ENCODE data around the gene SP140. TPM values are rescaled to one million over a fixed set of nuclear protein-coding genes. Genes with fewer than 3 reads are reported as not detected.

Gene SP140
- total and polyA plus RNA-seq, 10 of the 15 experiments (the other 5 are each of a cell fraction or from before 2014, with no cell fraction given), result 61.7 to 164 (median 90.7) TPM

DNA sequence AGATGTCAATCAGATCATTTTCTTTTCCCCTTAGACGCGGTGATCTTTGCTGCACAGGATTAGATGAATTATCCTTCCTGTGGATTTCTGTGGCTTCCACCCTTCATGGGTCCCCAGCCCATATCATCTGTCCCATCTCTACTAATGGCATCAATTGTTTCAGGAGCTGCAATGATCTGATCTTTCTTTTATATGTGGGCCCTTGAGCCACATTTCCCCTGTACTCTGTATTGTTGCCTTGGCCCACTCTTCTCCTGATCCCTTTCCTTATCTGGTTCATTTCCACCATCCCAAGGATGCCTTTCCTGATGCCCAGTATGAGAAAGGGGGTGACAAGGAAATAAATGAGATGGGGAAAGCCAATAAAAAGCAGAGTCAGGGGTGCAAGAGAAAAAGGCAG lies 24.7 kb downstream of the SP140 start (continued):
- TF ChIP-seq NFYB (IDR thresholded peaks at IDR 0.05; ENCODE audit: insufficient read depth, low read depth, low read length), result no peak
- TF ChIP-seq, protein P1, sequence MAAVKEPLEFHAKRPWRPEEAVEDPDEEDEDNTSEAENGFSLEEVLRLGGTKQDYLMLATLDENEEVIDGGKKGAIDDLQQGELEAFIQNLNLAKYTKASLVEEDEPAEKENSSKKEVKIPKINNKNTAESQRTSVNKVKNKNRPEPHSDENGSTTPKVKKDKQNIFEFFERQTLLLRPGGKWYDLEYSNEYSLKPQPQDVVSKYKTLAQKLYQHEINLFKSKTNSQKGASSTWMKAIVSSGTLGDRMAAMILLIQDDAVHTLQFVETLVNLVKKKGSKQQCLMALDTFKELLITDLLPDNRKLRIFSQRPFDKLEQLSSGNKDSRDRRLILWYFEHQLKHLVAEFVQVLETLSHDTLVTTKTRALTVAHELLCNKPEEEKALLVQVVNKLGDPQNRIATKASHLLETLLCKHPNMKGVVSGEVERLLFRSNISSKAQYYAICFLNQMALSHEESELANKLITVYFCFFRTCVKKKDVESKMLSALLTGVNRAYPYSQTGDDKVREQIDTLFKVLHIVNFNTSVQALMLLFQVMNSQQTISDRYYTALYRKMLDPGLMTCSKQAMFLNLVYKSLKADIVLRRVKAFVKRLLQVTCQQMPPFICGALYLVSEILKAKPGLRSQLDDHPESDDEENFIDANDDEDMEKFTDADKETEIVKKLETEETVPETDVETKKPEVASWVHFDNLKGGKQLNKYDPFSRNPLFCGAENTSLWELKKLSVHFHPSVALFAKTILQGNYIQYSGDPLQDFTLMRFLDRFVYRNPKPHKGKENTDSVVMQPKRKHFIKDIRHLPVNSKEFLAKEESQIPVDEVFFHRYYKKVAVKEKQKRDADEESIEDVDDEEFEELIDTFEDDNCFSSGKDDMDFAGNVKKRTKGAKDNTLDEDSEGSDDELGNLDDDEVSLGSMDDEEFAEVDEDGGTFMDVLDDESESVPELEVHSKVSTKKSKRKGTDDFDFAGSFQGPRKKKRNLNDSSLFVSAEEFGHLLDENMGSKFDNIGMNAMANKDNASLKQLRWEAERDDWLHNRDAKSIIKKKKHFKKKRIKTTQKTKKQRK (IDR thresholded peaks at IDR 0.05; ENCODE audit: low read depth, low read length), result no peak
- TF ChIP-seq SRF (IDR thresholded peaks at IDR 0.05; ENCODE audit: low read depth in 2 of 2, low read length in 2 of 2), result no peak
- no peak for TF ChIP-seq HCFC1 (IDR thresholded peaks at IDR 0.05; ENCODE audit: low read length)

GRCh38 chr2:230254152-230254881 lies 28.8 kb downstream of the SP140 start:
- intact Hi-C loops (cut with micrococcal nuclease; ENCODE audit: unreplicated experiment) (no loop called here), in situ Hi-C loops (cut with MboI) (no loop called here)
- Histone ChIP-seq H3K27ac (ENCODE audit: control insufficient read depth, insufficient read depth) (no peak overlapping the region), H2AFZ (ENCODE audit: control insufficient read depth, low read depth, low read length) (no peak overlapping the region), H3K9ac (ENCODE audit: control insufficient read depth, insufficient read depth, low read length) (no peak overlapping the region), H3K27me3 (replicated peaks in 1 of 2; ENCODE audit: control insufficient read depth in 2 of 2, insufficient read depth in 2 of 2, low read length in 1 of 2) (no peaks in the 10 kb centered on the region), H3K9me3 (replicated peaks; ENCODE audit: control insufficient read depth, insufficient read depth, low read length) (no peaks in the 10 kb centered on the region), H3K4me1 (ENCODE audit: control insufficient read depth, insufficient read depth, low read length) (peaks cover 15% of the 10 kb centered on the region), H3K4me2 (ENCODE audit: control insufficient read depth, insufficient read depth) (no peak overlapping the region), H3K36me3 (ENCODE audit: control insufficient read depth in 2 of 2, insufficient read depth in 2 of 2, low read length in 1 of 2) (peaks cover 0 to 6% of the 10 kb centered on the region in 2 experiments; a peak in 2 of 4 replicates), H3K79me2 (ENCODE audit: control insufficient read depth, insufficient read depth, low read length) (no peaks in the 10 kb centered on the region), H3K4me3 (no peak overlapping the region), H4K20me1 (ENCODE audit: control insufficient read depth, insufficient read depth) (no peaks in the 10 kb centered on the region)
- no peak for ATAC-seq
- WGBS (ENCODE audit: insufficient coverage, insufficient replicate concordance, low lambda C conversion rate, missing lambda C conversion rate), result 100% methylated on average over 4 of the region's 4 CpGs
- FAIRE-seq, result no peak
- no peak for DNase-seq (ENCODE audit: low read depth, low spot score)
- ChIA-PET CTCF (interaction anchor here (1.6 kb wide), 1 partner anchor 10 kb away, joined by 4 read pairs; no protein-coding TSS in a partner anchor), POLR2A (no interaction called here), SMC1A (ENCODE audit: uncharacterized antibody, unreplicated experiment) (interaction anchor here (1.0 to 2.3 kb wide), 3 partner anchors 11 to 49 kb away, joined by 4 to 7 read pairs (median 5); no protein-coding TSS in a partner anchor), RAD21 (ENCODE audit: unreplicated experiment) (interaction anchor here (1.0 to 1.6 kb wide), 2 partner anchors 11 to 52 kb away, joined by 4 to 9 read pairs; no protein-coding TSS in a partner anchor)
- TF ChIP-seq MLLT1 (IDR thresholded peaks at IDR 0.05) (peak; percentile 29; the same call in 1 of the 2 replicates), SIN3A (IDR thresholded peaks at IDR 0.05; ENCODE audit: low read depth, low read length) (no peak), RUNX3 (IDR thresholded peaks at IDR 0.05; ENCODE audit: low read length) (peak; percentile 24; the same call in 1 of the 2 replicates)
- TF ChIP-seq, protein P2, sequence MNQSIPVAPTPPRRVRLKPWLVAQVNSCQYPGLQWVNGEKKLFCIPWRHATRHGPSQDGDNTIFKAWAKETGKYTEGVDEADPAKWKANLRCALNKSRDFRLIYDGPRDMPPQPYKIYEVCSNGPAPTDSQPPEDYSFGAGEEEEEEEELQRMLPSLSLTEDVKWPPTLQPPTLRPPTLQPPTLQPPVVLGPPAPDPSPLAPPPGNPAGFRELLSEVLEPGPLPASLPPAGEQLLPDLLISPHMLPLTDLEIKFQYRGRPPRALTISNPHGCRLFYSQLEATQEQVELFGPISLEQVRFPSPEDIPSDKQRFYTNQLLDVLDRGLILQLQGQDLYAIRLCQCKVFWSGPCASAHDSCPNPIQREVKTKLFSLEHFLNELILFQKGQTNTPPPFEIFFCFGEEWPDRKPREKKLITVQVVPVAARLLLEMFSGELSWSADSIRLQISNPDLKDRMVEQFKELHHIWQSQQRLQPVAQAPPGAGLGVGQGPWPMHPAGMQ (IDR thresholded peaks at IDR 0.05; ENCODE audit: borderline replicate concordance), result no peak
- no TSS peak for BruUV-seq (replicated peaks)

Data from GM12878 (cell line).